Peyer's patch (tissue), 4 donors: ENCODE results near the gene CENPX.

ENCODE experiments used
- CTCF ChIP-seq, 6 experiments: fragments of 450-650 bp in 4 of 6; fragments of 200-600 bp in 2 of 6; sonication (generic) in 1 of 6; IDR thresholded peaks; one replicate each; pipeline ENCODE4 v1.5.1; 2017 to 2019; ENCODE audit warnings: antibody characterized with exemption in 6 of 6, mild to moderate bottlenecking in 3 of 6, moderate library complexity in 1 of 6
- POLR2A ChIP-seq, 2 donors: fragments of 450-650 bp; IDR thresholded peaks; one replicate each; pipeline ENCODE4 v1.5.1; 2017; ENCODE audit warnings: antibody characterized with exemption in 2 of 2, mild to moderate bottlenecking in 2 of 2, moderate library complexity in 2 of 2

GRCh38 chr17:81994593-81995462, 27.9 kb downstream of the CENPX start:
- TF ChIP-seq CTCF (IDR thresholded peaks at IDR 0.05) (no peak), POLR2A (IDR thresholded peaks at IDR 0.05) (no peak)
